ENCODE measurements around the gene TBX15.

The TBX15 gene

DNA sequence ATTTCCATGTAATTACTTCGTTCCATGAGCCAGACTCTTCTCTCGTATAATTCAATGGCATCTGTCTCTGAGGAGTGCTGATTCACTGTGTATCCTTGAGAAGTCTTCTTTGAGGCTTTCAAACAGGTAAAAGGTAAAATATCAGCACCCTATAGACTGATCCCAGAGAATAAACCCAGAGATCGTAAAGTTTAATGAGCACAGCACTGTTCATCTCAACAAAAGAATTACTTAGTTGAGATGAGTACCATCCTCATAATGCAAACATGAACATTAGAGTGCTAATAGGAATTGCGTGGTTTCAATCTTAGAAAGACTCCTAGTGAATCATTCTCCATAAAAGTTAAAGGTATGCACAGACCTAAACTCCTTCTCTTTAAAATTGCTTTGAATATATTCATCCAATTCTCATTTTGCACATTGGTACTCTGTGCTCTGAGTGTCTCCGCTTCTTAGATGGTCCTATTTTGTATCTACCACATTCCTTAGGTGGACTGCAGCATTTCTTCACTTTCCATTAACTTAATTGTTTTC lies 97.2 kb downstream of the TBX15 start:
- DNase-seq (ENCODE audit: low read depth), result no peak

DNA sequence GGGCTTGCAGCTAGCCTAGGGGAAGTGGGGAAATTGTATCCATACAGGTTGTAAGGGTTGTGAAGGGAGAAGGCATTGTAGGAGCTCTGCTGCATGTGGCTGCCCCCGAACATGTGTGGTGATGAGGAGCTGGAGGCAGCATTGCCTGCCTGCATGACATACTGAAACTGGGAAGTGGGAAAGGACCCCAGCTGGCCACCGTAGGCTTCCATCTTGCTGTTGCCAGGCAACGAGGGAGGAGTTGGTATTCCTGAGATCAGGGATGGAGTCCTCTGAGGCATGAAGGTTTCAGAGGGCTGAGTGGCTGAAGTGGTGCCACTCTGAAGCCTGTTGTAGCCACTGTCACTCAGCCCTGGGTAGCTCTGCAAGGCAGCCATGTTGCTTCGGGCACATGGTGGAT lies 103.2 kb downstream of the TBX15 start:
- no peak for DNase-seq (ENCODE audit: low read depth)

DNA sequence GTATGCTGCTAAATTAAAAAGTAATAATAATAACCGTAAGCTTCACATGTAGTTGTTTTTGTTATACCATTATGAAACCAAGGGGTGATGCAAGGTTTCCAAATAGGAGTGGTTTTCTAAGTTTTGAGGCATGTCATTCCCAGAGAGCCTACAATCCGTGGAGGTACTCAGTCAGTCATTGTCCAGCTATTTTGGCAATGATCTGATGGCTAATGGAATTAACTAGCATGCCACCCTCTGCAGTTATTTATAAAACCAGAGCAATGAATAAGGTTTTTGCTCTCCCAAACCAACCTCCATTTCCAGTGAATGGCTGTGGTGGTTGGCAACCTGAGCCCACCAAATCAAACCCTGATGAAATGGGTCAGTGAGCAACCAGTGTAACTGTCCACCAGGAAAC lies 106.4 kb downstream of the TBX15 start:
- DNase-seq (ENCODE audit: low read depth), result no peak

DNA sequence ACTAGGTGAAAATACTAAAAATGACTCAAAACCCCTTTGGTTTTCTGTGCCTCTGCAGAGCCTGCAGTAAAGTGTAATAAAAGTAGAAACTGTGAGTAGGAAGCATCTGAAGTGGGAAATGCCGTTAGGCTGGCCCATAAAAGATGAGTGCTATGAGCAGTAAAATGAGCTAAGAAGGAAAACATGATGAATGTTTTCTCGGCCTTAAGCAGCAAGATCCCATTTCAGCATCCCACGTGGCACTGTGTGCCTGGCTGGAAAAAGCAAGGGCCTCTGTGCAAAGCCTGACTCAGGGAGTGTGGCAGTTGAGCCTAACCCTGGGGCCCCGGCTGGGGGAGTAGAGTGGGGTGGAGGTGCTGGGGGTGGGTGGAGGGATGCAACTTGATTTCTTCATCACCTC lies 109.5 kb downstream of the TBX15 start:
- no peak for DNase-seq (ENCODE audit: low read depth)

DNA sequence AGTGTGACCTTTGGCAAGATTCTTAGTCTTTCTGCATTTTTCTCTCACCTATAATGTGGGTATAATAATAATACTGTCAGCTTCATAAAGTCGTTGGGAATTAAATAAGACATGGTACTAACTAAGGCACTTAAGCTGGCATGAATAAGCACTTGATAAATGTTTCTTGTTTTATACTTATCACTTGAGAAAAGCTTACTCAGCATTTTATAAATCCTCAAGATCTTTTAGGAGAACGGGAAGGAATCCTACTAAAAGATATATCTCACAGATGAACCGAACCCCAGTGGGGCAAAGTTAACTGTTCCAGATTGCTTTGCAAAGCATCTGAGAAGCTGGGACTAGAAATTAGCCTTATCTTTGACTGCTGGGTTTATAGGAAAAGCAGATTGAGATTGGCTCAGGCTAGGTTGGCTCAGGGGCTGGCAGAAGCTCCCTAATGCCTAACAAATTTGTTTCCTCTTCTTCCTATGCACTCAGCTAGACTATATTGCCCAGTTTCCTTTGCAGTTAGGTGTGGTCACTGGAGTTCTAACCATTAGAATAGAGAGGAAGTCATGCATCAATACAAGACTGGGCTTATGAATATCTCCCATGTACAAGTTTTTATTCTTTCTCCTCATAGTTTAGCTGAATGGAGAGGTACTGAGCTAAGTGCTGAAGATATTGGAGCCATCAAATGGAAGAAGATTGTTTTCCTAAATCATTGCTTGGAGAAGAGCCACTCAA lies 110.3 kb downstream of the TBX15 start:
- DNase-seq (ENCODE audit: low read depth), result no peak

DNA sequence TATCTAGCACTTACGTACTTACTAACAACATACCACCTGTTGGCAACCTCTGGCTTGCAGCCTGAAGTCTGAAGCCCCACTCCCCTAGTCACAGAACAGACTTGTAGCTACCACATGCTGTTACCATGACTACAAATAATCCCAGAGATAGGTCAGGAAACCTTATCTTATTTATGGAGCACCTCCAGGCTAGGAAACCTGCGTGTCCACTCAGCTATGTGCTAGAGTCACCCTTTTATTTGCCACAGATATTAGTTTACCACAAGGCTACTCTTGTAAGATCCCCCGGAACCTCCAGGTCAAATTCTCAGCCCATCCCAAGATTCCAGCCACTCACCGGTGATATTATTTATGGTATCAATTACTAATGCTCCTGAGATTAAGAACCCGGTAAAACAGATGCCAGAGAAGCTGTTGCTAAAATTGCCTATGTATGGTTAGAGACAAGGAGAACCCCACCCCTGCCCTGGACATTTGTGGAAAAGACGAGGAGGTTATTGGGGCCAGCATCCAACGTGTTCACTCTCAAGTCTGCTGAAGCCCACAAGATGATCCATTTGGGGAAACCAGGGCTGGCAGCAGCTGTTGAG lies 116.5 kb downstream of the TBX15 start:
- no peak for DNase-seq (ENCODE audit: low read depth)

DNA sequence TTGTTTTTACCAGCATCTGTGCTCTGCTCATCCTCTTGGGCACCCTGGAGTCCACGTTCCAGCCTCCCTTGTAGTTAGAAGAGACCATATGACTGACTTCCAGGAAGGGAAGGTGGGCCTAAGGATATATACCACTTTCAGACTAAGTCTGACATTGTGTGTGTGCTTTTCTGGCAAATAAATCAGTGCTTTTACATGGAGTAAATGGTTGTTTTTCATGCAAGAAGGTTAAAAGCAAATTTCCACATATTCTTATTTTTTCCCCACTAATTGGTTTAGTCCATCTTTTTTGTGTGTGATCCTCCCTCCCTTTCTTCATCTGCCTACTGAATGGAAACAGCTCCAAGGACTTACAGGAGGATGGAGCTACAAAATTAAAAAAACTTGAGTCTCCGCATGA lies 119.8 kb downstream of the TBX15 start:
- no peak for DNase-seq (ENCODE audit: low read depth)

GRCh38 chr1:118866330-118866729 lies 121.8 kb downstream of the TBX15 start:
- no peak for DNase-seq (ENCODE audit: low read depth)

DNA sequence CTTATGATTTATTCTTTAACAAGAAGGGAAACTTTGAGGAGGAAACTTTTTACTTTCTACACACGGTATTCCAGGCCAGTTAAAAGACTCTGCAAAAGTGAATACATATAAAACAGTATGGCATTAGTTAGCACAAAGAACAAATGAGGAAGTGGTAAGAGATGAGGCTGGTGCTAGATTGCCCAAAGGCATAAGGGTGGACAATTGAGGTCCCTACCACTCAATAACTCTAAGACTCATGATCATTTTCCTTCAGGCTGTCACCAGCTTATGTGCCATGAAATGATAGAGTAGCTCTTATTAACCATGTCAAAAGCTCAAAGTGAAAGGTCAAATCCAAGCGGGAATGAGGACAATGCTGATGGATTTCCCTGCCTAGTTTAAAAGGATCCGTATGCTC lies 124.5 kb downstream of the TBX15 start:
- no peak for DNase-seq (ENCODE audit: low read depth)

DNA sequence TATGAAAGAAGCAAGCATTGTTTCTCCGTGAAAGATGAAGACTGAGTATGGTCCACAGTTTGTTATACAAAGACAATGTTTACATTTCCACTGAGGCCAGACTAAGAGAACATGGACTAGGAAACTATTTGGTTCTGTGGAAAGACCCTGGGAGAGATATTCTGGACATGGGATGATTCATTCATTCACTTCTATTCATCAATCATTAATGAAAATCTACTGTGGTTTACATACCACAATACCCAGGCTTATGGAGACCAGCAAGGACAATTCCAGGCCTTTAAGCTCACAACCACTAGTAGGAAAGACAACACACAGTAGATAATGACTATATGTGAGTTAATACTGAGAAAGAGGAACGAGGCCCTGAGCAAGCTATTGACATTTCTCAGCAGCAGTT lies 125.4 kb downstream of the TBX15 start:
- no peak for DNase-seq (ENCODE audit: low read depth)

DNA sequence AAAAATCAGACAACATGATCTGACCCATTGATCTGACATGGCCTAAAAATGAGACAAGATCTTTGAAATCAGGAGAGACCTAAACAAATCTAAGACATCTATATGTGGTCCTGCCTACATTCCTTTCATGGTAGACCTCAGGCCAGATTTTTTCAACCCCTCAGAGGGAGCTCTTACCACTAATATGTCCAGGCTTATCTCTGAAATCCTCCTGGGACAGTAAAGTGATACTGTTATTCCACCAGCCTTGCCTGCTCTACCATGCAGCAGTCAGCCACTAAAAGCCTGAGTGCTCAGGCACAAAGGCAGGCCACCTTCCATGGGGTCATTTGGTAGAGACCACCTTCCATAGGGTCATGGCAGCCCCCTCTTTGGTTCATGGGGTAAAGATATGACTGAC lies 126.9 kb downstream of the TBX15 start:
- no peak for DNase-seq (ENCODE audit: low read depth)

DNA sequence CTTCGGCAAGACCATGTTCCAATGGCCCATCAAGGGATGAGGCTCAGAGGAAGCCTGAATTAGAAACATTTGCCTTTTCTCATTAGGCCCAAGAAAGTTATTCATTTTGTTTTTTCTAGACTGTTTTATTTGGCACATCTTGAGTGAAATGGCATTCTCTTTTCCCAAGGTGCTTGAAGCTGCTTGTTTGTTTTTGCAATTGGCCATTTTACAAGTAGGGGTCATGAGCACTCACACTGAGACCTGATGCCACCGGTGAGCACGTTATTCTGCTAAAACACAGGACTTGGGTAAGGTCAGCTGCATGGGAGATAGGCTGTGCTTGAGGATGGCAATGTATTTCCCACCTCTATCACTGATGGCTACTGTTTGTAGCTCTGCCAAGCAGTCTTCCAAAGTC lies 128.1 kb downstream of the TBX15 start:
- DNase-seq (ENCODE audit: low read depth), result no peak

GRCh38 chr1:118846443-118846842 lies 141.7 kb downstream of the TBX15 start:
- DNase-seq (ENCODE audit: low read depth), result no peak

DNA sequence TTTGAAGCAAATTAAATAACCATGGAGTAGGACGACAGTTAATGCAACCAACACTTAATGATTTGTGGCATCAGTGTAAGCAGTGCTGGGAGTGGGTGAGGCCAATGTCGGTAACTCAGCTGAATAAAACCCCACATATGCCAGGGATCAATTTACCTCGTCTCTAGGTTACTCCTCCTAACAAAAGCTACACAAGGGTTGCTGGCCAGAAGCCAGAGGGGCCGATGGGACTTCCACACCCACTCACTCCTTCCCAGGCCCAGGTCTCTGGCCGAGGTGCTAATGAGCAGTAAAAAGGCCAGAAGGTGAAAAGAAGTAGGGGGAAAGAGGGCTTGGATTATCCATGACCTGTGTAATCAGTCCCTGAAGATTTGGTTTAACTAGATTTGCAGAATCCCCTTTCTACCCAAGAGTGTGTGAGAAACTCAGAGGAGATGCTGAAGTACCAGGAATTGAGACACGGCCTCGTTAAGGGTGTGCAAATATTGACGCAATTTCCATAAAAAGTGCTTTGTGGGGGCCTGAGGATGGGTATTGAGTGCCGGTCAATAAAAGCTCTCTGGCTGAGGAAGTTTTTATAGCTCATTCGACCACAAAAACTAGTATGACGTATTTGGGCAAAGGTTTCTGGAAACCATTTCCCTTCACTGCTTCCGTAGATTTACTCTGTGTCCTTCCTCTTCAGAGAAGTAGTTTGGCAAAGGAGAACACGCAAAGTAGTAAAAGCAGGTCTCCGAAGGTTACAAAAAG lies 145.5 kb downstream of the TBX15 start:
- no peak for DNase-seq (ENCODE audit: low read depth)

- DNase-seq (ENCODE audit: low read depth), result no peak
Observed at GRCh38 chr1:118841521-118841920, 146.6 kb downstream of the TBX15 start.

Data from activated T-helper 1 cell treated with Interleukin-2 at 50 U/mL for 16 hours (primary cell).